Measurements from ENCODE around the gene TLR4.

TLR4 gene

GRCh38 chr9:117746263-117746662 lies 42.1 kb downstream of the TLR4 start:
- DNase-seq = no peak

- no peak for DNase-seq
Measured at GRCh38 chr9:117747386-117747970, 43.3 kb downstream of the TLR4 start.

- DNase-seq = no peak
Measured at GRCh38 chr9:117750401-117750800, 46.2 kb downstream of the TLR4 start.

DNA sequence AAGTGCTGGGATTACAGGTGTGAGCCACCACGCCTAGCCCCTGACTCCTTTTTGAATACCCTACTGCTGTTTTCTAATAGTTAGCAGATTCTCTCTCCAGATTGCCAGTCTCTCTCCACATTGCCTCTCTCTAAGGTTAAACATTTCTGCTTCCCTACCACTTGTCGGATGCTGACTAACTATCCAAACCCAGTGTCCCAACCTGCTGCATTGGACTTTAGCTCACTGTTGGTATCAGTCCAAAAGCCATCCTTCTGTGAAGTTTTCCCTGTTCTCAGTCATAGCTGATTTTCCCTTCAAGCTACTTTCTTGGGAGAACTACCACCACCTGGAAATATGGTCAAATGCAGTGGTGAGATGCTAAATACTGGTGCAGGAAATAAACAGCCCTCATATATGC lies 48.7 kb downstream of the TLR4 start:
- no peak for DNase-seq

DNA sequence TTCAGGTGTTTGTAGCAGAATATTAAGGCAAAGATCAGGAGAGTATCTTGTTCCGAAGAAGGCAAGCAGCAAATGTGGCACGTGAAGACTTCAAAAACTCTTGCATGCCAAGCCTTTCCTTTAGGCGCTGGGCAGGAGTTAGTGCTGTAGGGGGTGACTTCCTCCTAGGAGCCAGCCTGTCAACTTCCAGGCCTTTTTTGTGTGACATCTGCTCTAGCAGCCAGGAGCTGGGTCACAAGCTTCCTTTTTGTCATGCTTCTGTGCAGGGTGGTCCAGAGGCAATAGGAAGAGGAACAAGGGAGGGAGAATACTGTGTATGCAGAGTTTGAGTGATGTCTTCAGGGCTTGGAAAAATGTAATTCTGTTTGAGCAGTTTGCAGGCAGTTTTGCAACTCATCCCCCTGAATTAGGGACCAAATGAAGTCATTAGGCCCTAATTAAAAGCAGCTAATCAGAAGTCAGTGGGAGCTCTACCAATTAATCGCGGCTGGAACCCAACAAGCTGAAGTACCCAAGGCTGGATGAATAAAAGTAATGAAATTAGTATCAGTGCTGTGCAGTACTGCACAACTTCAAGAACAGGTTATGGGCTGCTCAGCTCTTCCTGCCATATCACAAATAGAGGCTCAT lies 53.5 kb downstream of the TLR4 start:
- DNase-seq = no peak

DNA sequence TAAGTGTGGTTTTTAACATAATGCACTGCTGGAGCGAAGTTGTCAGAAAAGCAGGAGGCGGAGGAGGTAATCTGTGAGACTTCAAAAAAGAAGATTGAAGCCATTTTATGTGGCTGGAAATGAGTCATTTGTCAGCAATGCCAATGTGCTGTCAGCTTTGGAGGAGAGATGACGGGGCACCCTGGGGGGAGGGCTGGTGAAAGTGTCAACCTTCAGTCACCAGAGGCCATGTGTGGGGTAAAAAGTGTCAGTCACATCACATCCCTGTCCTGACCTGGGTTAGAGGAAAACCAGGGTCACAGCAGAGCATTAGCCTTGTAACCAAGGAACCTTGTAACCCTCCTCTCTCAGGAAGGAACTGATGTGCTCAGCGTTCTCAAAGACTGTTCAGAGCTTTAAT lies 59.1 kb downstream of the TLR4 start:
- DNase-seq = no peak

DNA sequence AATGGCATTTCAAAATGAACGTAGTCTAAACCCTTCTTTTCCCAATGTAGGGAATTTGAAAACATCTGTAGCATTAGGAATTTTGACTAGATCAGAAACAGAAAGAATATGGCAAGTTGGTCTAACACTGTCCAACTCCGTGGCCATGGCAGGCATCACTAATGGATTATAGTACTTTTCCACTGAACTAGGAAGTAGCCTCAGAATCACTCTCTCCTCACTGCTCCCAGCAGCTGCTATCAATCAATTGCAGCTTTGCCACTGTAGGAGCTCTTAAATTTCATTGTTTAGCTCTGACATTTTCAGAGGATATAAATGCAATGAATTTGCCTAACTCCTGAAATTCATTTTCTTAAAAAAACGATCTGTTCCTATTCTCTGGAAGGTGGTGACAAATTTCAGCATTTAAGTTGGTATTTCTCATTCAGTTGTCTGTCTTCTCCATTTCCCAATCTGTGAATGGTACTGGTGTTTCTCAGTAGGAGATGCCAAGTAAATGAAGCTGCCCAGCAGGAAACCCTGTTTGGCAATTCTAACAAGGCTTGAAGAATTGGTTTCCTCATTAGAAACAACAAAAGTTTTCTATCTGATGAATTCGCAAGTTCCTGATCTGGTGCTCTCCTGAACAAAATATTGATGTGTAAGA lies 64.7 kb downstream of the TLR4 start:
- no peak for DNase-seq

DNA sequence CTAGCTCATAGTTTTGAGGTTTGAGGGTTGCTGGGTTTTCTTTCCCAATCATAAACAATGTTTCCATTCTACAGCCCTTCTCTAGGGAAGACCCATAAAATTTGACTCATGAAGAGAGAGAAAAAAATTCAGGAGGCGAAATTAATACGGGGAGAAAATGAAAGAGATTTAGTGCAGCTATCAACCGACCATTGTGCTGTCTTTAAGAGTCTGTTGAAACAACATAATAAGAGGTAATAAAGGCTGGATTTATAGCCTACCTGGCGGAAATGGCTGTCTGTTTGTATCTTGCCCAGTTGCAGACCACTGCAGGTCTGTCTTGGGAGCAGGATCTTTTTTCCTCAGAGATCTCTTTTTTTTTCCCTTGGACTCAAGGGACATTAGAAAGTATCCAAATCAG lies 66.9 kb downstream of the TLR4 start:
- DNase-seq = no peak

DNA sequence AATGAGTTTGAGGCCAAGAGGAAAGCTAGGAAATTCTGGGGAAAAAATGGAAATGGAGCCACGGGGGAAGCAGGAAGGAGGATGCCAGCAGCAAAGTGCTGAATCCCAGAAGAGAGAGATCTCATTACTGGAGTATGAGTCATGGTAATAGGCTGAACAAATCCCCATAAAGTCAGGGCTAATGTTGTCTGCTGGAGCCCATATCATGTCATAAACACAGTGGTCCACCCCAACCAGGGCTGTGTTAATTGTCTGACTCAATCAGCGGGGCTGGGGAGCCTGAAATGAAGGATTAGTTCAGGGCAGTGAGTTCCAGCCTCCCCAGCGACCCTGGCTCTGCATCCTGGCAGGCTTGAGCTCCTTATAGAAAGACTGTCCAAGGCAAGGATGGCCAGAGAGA lies 68.8 kb downstream of the TLR4 start:
- DNase-seq = no peak
